ENCODE results near the gene OSGEPL1. TPM values are rescaled to one million over a fixed set of nuclear protein-coding genes. Genes with fewer than 3 reads are reported as not detected.

OSGEPL1 gene
- total RNA-seq, 1 experiment from 2014 or later, result 6.3 TPM

- BruUV-seq (replicated peaks), result no TSS peak
These were observed 60.5 kb downstream of the OSGEPL1 start for GRCh38 chr2:189702071-189702470.

GRCh38 chr2:189700681-189701080, 61.9 kb downstream of the OSGEPL1 start:
- CTCF ChIA-PET, result no interaction called here
- no TSS peak for BruUV-seq (replicated peaks)

More at GRCh38 chr2:189702071-189702470, 60.5 kb downstream of the OSGEPL1 start:
- CTCF ChIA-PET, result interaction anchor here (0.6 kb wide), 1 partner anchor 652 kb away, joined by 3 read pairs; no protein-coding TSS in a partner anchor
- intact Hi-C loops (cut with micrococcal nuclease; ENCODE audit: unreplicated experiment) (no loop called here), in situ Hi-C loops (cut with HindIII; ENCODE audit: low pct_unique_long_range_greater_than_20kb, low sequenced_read_pairs) (no loop called here)
- POLR2A ChIA-PET, result no interaction called here
- no peak overlapping the region for H3K4me3 ChIP-seq (ENCODE audit: low read depth in 2 of 2, low read length in 2 of 2)
- no peaks in the 10 kb centered on the region for H3K9me3 ChIP-seq (ENCODE audit: control insufficient read depth, insufficient read depth, low read depth, low read length)
- H3K27ac ChIP-seq (ENCODE audit: low read length), result no peak overlapping the region
- TF ChIP-seq SIN3A (IDR thresholded peaks at IDR 0.05; ENCODE audit: borderline replicate concordance, insufficient read depth, low read depth, low read length) (no peak), CTCF (IDR thresholded peaks at IDR 0.05) (peak; percentile 17; the same call in 1 of the 2 replicates), POLR2AphosphoS5 (IDR thresholded peaks at IDR 0.05; ENCODE audit: low read depth, low read length) (no peak), REST (IDR thresholded peaks at IDR 0.05; ENCODE audit: insufficient read depth in 1 of 2, low read depth in 2 of 2, low read length in 1 of 2) (no peak), TCF7L2 (IDR thresholded peaks at IDR 0.05; ENCODE audit: low read depth, low read length) (no peak)
- ATAC-seq (no peak), DNase-seq (ENCODE audit: low read depth, low spot score) (no peak)
- H3K27me3 ChIP-seq (ENCODE audit: control insufficient read depth, insufficient read depth, low read length), result no peaks in the 10 kb centered on the region
- H3K36me3 ChIP-seq (ENCODE audit: control insufficient read depth, insufficient read depth, low read length), result no peaks in the 10 kb centered on the region
- peaks cover 2% of the 10 kb centered on the region; the same call in 1 of the 2 replicates for H3K4me1 ChIP-seq (ENCODE audit: control insufficient read depth, insufficient read depth, low read length)

More at GRCh38 chr2:189700681-189701080, 61.9 kb downstream of the OSGEPL1 start:
- no peak overlapping the region for H3K27ac ChIP-seq (ENCODE audit: low read length)
- DNase-seq (ENCODE audit: low read depth, low spot score) (no peak), ATAC-seq (no peak)
- POLR2A ChIA-PET, result no interaction called here
- H3K27me3 ChIP-seq (ENCODE audit: control insufficient read depth, insufficient read depth, low read length), result no peaks in the 10 kb centered on the region
- no peaks in the 10 kb centered on the region for H3K36me3 ChIP-seq (ENCODE audit: control insufficient read depth, insufficient read depth, low read length)
- no peak for TF ChIP-seq CTCF (IDR thresholded peaks at IDR 0.05)
- no peak for TF ChIP-seq POLR2AphosphoS5 (IDR thresholded peaks at IDR 0.05; ENCODE audit: low read depth, low read length)
- no peak for TF ChIP-seq REST (IDR thresholded peaks at IDR 0.05; ENCODE audit: insufficient read depth in 1 of 2, low read depth in 2 of 2, low read length in 1 of 2)
- TF ChIP-seq SIN3A (IDR thresholded peaks at IDR 0.05; ENCODE audit: borderline replicate concordance, insufficient read depth, low read depth, low read length), result no peak
- TF ChIP-seq TCF7L2 (IDR thresholded peaks at IDR 0.05; ENCODE audit: low read depth, low read length), result no peak
- H3K4me1 ChIP-seq (ENCODE audit: control insufficient read depth, insufficient read depth, low read length), result peaks cover 2% of the 10 kb centered on the region; the same call in 1 of the 2 replicates
- intact Hi-C loops (cut with micrococcal nuclease; ENCODE audit: unreplicated experiment) (no loop called here), in situ Hi-C loops (cut with HindIII; ENCODE audit: low pct_unique_long_range_greater_than_20kb, low sequenced_read_pairs) (no loop called here)
- H3K4me3 ChIP-seq (ENCODE audit: low read depth in 2 of 2, low read length in 2 of 2), result no peak overlapping the region
- H3K9me3 ChIP-seq (ENCODE audit: control insufficient read depth, insufficient read depth, low read depth, low read length), result no peaks in the 10 kb centered on the region
